Chondrocyte (in vitro differentiated cells): Measurements from ENCODE around the gene GLI3. TPM values are rescaled to one million over a fixed set of nuclear protein-coding genes. Genes with fewer than 3 reads are reported as not detected.

ENCODE experiments used
- DNase-seq: peaks from one replicate; pipeline ENCODE4 v3.0.0; 2021; ENCODE audit warnings: mixed read lengths, low spot score
- H3K27ac Mint-ChIP-seq: one replicate; pipeline ENCODE4 v1.8.0; 2021; ENCODE audit warnings: mild to moderate bottlenecking, moderate library complexity, mixed read lengths; ENCODE audit not compliant: unreplicated experiment
- H3K27me3 Mint-ChIP-seq: 2 replicates; pipeline ENCODE4 v1.8.0; 2021; ENCODE audit warnings: low read depth, mixed read lengths
- H3K36me3 Mint-ChIP-seq: 2 replicates; pipeline ENCODE4 v1.8.0; 2021; ENCODE audit warnings: low read depth, mixed read lengths
- H3K4me1 Mint-ChIP-seq: 2 replicates; pipeline ENCODE4 v1.8.0; 2021; ENCODE audit warnings: low read depth, mild to moderate bottlenecking, mixed read lengths
- H3K4me3 Mint-ChIP-seq: one replicate; pipeline ENCODE4 v1.8.0; 2021; ENCODE audit warnings: mild to moderate bottlenecking, moderate library complexity, mixed read lengths; ENCODE audit not compliant: unreplicated experiment
- H3K9me3 Mint-ChIP-seq: 2 replicates; pipeline ENCODE4 v1.8.0; 2021; ENCODE audit warnings: low read depth, mixed read lengths
- CTCF ChIP-seq: fragments of 200-600 bp; sonication (generic); IDR thresholded peaks from 2 replicates; pipeline ENCODE4 v1.5.0; 2021; ENCODE audit warnings: antibody characterized with exemption, mild to moderate bottlenecking, moderate library complexity
- total RNA-seq: library from RNA; stranded (reverse); gene quantifications from 3 replicates; pipeline ENCODE4 v1.2.1, GENCODE V29; 2021

Gene GLI3
- total RNA-seq, 1 donor from 2014 or later = 11.7 TPM

GRCh38 chr7:42105554-42106358 lies 131.3 kb downstream of the GLI3 start:
- DNase-seq = no peak
- Mint-ChIP-seq H3K27me3 (no peaks in the 10 kb centered on the region), H3K36me3 (no peaks in the 10 kb centered on the region), H3K4me3 (no peak overlapping the region), H3K27ac (no peak overlapping the region), H3K4me1 (peaks cover 23% of the 10 kb centered on the region), H3K9me3 (no peaks in the 10 kb centered on the region)
- TF ChIP-seq CTCF = no peak

DNA sequence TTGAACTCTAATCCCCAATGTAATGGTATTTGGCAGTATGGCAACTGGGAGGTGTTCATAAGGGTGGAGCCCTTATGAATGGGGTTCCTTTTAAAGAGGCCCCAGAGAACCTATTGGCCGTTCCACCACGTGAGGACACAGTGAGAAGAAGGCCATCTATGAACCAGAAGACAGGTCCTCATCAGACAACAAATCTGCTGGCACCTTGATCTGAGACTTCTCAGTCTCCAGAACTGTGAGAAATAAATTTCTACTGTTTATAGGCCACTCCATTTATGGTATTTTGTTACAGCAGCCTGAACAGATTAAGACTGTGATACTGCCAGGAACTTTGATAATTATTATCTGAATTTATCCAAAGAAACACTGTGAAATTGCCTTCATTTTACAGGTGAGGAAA lies 132.3 kb downstream of the GLI3 start:
- no peaks in the 10 kb centered on the region for H3K27me3 Mint-ChIP-seq
- no peak for DNase-seq
- no peak for TF ChIP-seq CTCF
- peaks cover 23% of the 10 kb centered on the region for H3K4me1 Mint-ChIP-seq
- H3K4me3 Mint-ChIP-seq = no peak overlapping the region
- no peaks in the 10 kb centered on the region for H3K9me3 Mint-ChIP-seq
- H3K36me3 Mint-ChIP-seq = no peaks in the 10 kb centered on the region
- no peak overlapping the region for H3K27ac Mint-ChIP-seq

DNA sequence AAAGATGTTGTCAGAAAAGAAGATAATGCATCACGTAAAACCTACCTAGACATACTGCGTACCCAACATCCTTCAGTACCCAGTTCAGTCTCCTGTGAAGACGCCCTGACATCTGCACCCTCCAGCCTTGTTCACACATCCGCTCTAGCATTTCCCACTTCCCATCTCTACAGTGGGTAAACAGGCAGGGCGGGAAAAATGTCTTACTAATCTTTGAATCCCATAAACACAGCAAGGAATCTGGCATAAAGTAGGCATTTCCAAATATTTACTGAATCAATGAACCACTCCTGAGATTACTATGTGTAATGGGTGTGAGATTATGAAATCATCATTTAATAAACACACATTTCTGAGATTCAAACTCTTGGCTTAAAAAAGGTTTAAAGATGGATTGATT lies 132.8 kb downstream of the GLI3 start:
- no peak overlapping the region for H3K27ac Mint-ChIP-seq
- H3K4me1 Mint-ChIP-seq = peaks cover 19% of the 10 kb centered on the region
- no peak for DNase-seq
- no peaks in the 10 kb centered on the region for H3K9me3 Mint-ChIP-seq
- TF ChIP-seq CTCF = no peak
- H3K4me3 Mint-ChIP-seq = no peak overlapping the region
- H3K36me3 Mint-ChIP-seq = no peaks in the 10 kb centered on the region
- no peaks in the 10 kb centered on the region for H3K27me3 Mint-ChIP-seq

DNA sequence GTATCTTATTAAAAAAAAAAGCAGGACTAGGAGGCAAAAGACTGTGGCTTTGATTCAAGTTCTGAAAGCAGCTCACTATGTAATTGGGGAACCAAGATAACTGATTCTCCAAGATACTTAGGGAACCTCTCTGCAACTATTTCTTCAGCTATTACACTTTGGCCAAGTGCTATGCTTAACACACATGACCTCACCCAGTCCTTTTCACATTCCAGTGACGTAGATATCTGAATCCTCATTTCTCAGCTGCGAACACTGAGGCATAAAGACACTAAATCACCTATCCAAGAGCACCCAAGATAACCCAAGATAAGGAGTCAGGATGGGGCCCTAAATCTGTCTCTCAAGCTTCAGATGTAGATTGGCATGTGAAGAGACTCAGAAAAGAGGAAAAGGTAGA lies 133.6 kb downstream of the GLI3 start:
- Mint-ChIP-seq H3K4me1 (peaks cover 17% of the 10 kb centered on the region), H3K27me3 (no peaks in the 10 kb centered on the region), H3K27ac (no peak overlapping the region), H3K9me3 (no peaks in the 10 kb centered on the region), H3K36me3 (no peaks in the 10 kb centered on the region), H3K4me3 (no peak overlapping the region)
- no peak for DNase-seq
- no peak for TF ChIP-seq CTCF

- TF ChIP-seq CTCF = no peak
- H3K9me3 Mint-ChIP-seq = no peaks in the 10 kb centered on the region
- no peaks in the 10 kb centered on the region for H3K27me3 Mint-ChIP-seq
- H3K4me1 Mint-ChIP-seq = peaks cover 19% of the 10 kb centered on the region
- no peak for DNase-seq
- H3K27ac Mint-ChIP-seq = no peak overlapping the region
- no peak overlapping the region for H3K4me3 Mint-ChIP-seq
- H3K36me3 Mint-ChIP-seq = no peaks in the 10 kb centered on the region
Measured at GRCh38 chr7:42103020-42103419, 134.0 kb downstream of the GLI3 start.
